ENCODE data around the gene CACNA1A. TPM values are rescaled to one million over a fixed set of nuclear protein-coding genes. Genes with fewer than 3 reads are reported as not detected.

Gene CACNA1A
- total RNA-seq, 1 donor from 2014 or later = 0.42 TPM

DNA sequence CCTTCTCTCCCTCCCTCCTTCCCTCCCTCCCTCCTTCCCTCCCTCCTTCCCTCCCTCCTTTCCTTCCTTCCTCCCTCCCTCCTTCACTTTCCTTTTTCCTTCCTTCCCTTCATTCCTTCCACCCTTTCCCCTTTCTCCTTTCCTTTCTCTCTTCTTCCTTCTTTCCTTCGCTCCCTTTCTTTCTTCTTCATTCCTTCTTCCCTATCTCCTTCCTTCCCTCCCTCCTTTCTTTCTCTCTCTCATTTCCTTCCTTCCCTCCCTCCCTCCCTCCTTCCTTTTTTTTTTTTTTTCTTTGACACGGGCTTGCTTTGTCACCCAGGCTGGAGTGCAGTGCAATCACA lies 250.6 kb downstream of the CACNA1A start:
- no peaks in the 10 kb centered on the region for H3K36me3 Mint-ChIP-seq (ENCODE audit: low read depth)
- H3K4me1 Mint-ChIP-seq (ENCODE audit: low read depth) = peaks cover under 1% of the 10 kb centered on the region
- H3K27ac Mint-ChIP-seq (ENCODE audit: unreplicated experiment) = no peak overlapping the region
- no peak overlapping the region for H3K4me3 Mint-ChIP-seq (ENCODE audit: unreplicated experiment)
- H3K9me3 Mint-ChIP-seq (ENCODE audit: low read depth) = peaks cover 4% of the 10 kb centered on the region
- no peak for DNase-seq (ENCODE audit: low spot score)
- TF ChIP-seq, protein P1, sequence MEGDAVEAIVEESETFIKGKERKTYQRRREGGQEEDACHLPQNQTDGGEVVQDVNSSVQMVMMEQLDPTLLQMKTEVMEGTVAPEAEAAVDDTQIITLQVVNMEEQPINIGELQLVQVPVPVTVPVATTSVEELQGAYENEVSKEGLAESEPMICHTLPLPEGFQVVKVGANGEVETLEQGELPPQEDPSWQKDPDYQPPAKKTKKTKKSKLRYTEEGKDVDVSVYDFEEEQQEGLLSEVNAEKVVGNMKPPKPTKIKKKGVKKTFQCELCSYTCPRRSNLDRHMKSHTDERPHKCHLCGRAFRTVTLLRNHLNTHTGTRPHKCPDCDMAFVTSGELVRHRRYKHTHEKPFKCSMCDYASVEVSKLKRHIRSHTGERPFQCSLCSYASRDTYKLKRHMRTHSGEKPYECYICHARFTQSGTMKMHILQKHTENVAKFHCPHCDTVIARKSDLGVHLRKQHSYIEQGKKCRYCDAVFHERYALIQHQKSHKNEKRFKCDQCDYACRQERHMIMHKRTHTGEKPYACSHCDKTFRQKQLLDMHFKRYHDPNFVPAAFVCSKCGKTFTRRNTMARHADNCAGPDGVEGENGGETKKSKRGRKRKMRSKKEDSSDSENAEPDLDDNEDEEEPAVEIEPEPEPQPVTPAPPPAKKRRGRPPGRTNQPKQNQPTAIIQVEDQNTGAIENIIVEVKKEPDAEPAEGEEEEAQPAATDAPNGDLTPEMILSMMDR (IDR thresholded peaks at IDR 0.05) = no peak
- peaks cover 19% of the 10 kb centered on the region for H3K27me3 Mint-ChIP-seq (ENCODE audit: low read depth)

DNA sequence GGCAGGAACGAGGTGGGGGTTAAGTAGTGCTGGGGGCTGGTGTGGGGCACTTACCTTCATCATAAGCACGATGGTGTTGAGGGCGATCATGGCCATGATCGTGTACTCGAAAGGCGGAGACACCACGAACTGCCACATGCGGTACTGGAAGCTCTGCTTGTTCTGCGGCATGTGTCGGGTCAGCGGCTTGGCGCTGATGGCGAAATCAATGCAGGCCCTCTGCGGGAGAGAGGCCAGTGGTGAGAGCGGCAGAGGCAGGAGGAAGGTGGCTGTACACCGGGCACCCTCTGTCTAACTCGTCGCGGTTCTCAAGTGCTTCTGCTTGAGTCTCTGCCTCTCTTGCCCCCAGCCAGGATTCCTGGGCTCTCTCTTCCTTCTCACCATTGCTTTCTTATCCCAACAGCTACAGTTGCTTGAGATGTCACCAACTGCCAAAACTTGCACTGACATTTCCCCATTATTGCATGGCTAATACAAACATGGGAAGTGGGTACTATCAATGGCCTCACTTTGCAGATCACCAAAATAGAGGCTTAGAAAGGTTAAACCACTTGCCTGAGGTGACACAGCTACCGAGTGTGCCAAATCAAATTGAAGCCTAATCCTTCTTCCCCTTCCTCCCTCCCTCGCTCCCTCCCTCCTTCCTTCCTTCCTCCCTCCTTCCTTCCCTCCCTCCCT lies 251.1 kb downstream of the CACNA1A start:
- H3K27me3 Mint-ChIP-seq (ENCODE audit: low read depth) = peaks cover 19% of the 10 kb centered on the region
- no peak overlapping the region for H3K27ac Mint-ChIP-seq (ENCODE audit: unreplicated experiment)
- DNase-seq (ENCODE audit: low spot score) = no peak
- TF ChIP-seq, protein P1 (IDR thresholded peaks at IDR 0.05) = no peak
- H3K36me3 Mint-ChIP-seq (ENCODE audit: low read depth) = no peaks in the 10 kb centered on the region
- no peaks in the 10 kb centered on the region for H3K4me1 Mint-ChIP-seq (ENCODE audit: low read depth)
- peaks cover 4% of the 10 kb centered on the region for H3K9me3 Mint-ChIP-seq (ENCODE audit: low read depth)
- no peak overlapping the region for H3K4me3 Mint-ChIP-seq (ENCODE audit: unreplicated experiment)

DNA sequence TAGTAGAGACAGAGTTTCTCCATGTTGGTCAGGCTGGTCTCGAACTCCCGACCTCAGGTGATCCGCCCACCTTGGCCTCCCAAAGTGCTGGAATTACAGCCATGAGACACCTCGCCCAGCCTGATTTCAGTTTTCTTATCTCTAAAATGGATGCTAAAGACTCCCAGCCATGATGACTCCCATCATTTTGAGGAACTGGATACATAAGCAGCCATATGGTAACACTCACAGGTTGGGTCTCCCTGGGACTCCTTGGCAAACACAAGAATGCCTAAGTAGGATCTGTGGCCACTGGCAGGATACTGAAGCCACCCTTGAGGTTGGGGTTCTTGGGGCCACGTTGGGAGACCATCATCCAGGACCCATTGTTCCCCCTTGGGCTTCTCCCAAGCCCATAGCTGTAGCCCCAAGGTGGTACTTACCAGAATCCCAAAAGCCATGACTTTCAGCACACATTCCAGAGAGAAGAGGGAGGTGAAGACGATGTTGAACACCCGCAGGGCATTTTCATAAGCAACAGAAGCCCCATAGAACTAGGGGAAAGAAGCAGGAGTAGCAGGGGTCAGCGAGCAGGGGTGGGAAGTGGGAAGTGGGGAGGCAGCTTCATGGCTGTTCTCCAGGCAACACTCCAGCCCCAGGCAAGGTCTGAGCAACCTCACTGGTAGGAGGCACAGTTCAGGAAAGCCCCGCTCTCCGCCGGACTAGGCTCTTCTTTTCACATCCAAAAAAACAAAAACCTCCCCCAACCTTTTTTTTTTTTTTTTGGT lies 253.5 kb downstream of the CACNA1A start:
- no peaks in the 10 kb centered on the region for H3K36me3 Mint-ChIP-seq (ENCODE audit: low read depth)
- H3K27me3 Mint-ChIP-seq (ENCODE audit: low read depth) = peaks cover 15% of the 10 kb centered on the region
- H3K27ac Mint-ChIP-seq (ENCODE audit: unreplicated experiment) = no peak overlapping the region
- DNase-seq (ENCODE audit: low spot score) = no peak
- no peaks in the 10 kb centered on the region for H3K4me1 Mint-ChIP-seq (ENCODE audit: low read depth)
- TF ChIP-seq, protein P1 (IDR thresholded peaks at IDR 0.05) = no peak
- H3K9me3 Mint-ChIP-seq (ENCODE audit: low read depth) = peaks cover 4% of the 10 kb centered on the region
- no peak overlapping the region for H3K4me3 Mint-ChIP-seq (ENCODE audit: unreplicated experiment)

DNA sequence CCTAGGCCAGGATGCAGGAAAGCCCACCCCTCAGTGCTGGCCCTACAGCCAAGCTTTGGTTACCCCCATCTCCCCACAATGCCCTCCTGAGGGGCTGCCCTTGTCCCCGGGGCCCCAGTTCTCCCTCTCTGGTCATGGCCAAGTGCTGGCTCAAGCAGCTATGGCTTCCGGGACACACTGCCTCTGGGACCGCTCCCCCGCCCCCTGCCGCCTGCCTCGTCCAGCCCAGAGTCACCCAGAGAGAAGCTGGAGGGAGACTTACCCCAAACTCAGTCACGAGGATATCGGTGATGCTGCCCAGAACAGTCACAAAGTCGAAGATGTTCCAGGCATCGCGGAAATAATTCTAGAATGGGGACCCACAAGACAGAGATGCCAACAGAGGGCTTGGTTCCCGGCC lies 261.4 kb downstream of the CACNA1A start:
- Mint-ChIP-seq H3K36me3 (ENCODE audit: low read depth) (no peaks in the 10 kb centered on the region), H3K9me3 (ENCODE audit: low read depth) (no peaks in the 10 kb centered on the region), H3K4me3 (ENCODE audit: unreplicated experiment) (no peak overlapping the region), H3K27me3 (ENCODE audit: low read depth) (peaks cover 3% of the 10 kb centered on the region), H3K4me1 (ENCODE audit: low read depth) (no peaks in the 10 kb centered on the region), H3K27ac (ENCODE audit: unreplicated experiment) (no peak overlapping the region)
- DNase-seq (ENCODE audit: low spot score) = no peak
- TF ChIP-seq, protein P1 (IDR thresholded peaks at IDR 0.05) = no peak

DNA sequence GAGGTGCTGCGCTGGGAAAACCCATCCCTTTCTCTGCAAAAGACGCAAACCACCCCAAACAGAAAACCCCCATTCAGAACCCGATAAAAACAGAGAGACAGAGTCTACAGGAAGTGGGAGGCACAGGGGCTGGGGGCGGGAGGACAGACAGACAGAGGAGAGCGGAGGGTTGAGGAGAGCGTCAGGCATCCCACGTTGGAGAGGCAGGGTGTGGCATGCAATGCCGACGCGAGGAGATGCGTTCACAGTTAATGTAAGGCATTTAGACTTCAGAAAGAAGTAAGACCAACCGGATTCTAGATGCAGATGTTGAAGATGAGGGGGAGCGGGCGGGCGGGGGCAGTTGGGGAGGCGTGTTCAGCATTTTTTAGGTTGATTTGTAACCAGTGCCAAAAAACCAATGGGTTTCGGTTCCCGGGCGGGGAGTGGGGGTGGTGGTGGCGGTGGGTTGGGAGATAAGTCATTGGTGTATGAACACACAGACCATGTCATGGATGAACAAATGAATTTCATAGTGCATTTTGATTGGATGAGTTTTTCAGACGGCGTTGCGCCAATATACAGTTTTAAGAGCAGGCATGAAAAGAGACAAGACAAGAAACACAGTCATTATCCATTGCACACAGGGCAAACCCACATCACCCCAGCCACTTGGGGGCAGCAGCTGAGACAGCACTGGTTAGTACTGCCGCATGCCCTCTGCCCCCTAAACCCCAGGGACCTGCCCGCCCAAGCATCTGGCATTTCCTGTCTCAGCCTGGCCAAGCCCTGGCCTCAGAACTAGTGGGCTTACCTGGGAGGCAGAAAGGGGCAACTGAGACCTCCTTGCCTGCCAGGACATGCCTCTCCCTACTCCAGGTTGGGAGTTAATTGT lies 264.8 kb downstream of the CACNA1A start:
- no peaks in the 10 kb centered on the region for H3K9me3 Mint-ChIP-seq (ENCODE audit: low read depth)
- TF ChIP-seq, protein P1 (IDR thresholded peaks at IDR 0.05) = peak; percentile 24
- peaks cover 3% of the 10 kb centered on the region for H3K27me3 Mint-ChIP-seq (ENCODE audit: low read depth)
- H3K4me3 Mint-ChIP-seq (ENCODE audit: unreplicated experiment) = no peak overlapping the region
- H3K36me3 Mint-ChIP-seq (ENCODE audit: low read depth) = no peaks in the 10 kb centered on the region
- no peak overlapping the region for H3K27ac Mint-ChIP-seq (ENCODE audit: unreplicated experiment)
- H3K4me1 Mint-ChIP-seq (ENCODE audit: low read depth) = no peaks in the 10 kb centered on the region
- no peak for DNase-seq (ENCODE audit: low spot score)

Data from chondrocyte (in vitro differentiated cells).